ENCODE data around the gene POLE3.
"Not testable (repeated sequence)": the region's sequence is repeated elsewhere in the genome, so short reads cannot be mapped to it uniquely, and the experiment has no call there.

The POLE3 gene

DNA sequence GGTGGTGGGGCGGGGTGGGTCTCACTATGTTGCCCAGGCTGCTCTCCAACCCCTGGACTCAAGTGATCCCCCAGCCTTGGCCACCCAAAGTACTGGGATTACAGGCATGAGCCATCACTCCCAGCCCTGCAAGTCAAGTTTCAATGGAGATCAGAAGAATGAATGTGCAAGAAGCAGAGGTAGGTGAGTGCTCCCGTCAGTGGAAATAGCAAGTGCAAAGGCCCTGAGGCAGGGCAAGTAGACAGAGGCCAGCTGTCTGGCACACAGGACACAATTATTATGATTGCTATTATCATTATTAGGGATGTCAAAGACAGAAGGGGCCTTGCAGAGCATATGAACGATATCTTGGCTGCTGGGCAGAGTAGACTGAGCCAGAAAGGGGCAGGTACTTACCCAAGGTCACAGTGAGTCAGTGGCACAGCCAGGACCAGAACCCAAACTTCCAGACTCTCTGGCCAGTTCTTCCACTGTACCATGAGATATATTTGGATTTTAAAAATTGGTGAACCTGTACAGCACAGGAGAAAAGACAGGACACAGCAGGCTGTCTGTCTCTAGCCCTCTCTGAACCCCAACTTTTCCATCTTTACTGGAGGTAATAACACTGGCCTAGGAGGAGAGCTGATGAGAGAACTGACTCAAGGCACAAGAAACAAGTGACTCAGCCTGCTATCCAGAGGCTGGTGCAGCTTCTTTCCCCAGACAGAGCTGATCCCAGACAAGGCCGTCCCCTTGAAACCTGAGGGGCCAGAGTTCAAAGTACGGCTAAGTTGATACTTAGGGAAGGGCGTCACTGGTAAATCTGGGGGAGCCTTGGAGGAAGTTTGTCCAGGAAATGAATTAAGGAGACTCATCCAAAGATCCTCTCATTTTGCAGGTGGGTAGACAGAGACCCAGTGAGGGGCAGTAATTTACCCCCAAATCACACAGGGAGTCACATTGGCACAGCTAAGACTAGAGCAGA, 35.1 kb downstream of the POLE3 start:
- no peak for DNase-seq

GRCh38 chr9:113373676-113374392, 36.6 kb downstream of the POLE3 start:
- DNase-seq: no peak

DNA sequence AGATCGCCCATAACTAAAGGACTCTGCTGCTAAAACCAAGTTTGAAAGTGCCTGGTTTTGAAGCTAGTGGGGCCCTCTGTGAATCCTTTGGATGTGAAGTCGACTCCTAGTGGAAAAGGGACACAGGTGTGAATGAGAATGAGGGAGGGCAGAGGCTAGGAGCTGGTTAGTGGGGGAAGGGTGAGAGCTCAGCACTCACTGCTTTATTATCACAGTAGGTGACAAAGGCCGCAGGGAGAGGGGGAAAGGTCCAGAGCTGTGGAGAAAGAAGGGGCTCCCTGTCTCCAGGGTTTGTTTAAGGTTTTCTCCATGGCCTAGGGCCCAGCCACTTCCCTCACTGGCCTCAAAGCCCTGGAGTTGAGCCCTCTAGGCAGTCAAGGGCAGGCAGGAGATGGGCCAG, 37.2 kb downstream of the POLE3 start:
- no peak for DNase-seq

GRCh38 chr9:113372059-113372458, 38.4 kb downstream of the POLE3 start:
- DNase-seq: no peak

DNA sequence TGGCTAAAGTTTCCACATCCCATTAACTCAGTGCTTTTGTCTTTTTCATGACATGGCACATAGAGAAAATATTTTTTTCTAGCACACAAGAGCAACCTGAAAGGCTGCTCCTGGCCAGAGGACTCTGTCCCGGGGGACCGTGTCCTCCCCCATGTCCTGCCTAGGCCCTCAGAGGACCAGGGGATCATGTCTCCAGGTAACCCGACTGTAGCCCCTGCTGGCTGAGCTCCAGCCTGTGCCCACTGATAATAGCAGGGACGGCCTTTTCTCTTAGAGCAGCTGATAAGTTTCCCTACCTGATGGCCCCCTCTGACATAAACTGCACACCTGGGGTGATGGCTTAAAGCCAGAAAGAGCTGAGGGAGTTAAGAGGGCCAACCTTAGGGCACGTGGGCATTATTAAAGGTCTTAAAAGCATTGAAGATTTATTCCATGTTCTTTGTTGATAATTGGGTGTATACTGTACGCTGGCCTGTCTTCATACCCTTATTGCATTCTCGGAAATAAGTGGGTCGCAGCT, 39.6 kb downstream of the POLE3 start:
- DNase-seq: no peak

DNA sequence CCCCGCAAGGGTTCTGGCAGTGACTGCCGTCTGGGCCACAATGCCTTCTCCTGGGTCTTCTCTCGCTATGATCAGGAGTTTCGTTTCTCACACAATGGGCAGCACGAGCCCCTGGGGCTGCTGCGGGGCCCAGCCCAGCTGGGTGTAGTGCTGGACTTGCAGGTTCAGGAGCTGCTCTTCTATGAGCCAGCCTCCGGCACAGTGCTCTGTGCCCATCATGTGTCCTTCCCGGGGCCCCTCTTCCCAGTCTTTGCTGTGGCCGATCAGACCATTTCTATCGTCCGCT, 40.7 kb downstream of the POLE3 start:
- no peak for DNase-seq

DNA sequence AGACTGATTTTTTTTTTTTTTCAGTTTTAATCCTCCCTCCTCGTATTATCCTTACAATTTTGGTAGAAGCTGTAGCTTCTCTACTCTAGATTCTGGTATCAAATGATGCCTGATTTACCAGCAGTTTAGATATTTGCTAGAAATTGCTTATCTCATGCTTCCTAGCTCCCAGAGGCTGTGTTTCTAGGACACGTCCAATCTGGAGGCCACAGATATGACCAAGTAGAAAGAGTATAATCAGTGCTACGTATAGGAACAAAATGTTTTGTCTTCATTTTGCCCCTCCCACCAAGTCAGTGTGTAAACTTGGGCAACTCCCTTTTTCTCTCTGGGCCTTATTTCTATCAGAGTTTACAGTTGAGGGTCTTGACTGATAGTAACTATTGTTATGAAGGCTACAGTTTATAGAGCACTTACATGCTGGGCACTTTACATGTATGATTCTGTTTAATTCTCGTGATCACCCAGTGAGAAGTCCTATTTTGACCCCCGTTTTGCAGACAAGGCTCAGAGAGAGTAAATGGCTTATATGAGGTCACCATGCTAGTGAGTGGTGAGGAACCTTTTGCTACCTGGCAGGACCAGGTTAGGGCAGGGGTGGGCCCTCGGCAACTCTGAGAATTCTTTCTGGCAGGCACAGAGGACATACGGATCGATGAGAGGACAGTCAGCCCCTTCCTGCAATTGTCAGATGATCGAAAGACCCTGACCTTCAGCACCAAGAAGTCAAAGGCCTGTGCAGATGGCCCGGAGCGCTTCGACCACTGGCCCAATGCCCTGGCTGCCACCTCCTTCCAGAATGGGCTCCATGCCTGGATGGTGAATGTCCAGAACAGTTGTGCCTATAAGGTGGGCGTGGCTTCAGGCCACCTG, 41.3 kb downstream of the POLE3 start:
- no peak for DNase-seq

- DNase-seq: no peak
Observed at GRCh38 chr9:113368348-113368981, 42.0 kb downstream of the POLE3 start.

- not testable (repeated sequence) for DNase-seq
Observed at GRCh38 chr9:113365652-113366051, 44.8 kb downstream of the POLE3 start.

- DNase-seq: no peak
Observed at GRCh38 chr9:113364951-113365350, 45.5 kb downstream of the POLE3 start.

GRCh38 chr9:113363336-113363735, 47.1 kb downstream of the POLE3 start:
- no peak for DNase-seq

DNA sequence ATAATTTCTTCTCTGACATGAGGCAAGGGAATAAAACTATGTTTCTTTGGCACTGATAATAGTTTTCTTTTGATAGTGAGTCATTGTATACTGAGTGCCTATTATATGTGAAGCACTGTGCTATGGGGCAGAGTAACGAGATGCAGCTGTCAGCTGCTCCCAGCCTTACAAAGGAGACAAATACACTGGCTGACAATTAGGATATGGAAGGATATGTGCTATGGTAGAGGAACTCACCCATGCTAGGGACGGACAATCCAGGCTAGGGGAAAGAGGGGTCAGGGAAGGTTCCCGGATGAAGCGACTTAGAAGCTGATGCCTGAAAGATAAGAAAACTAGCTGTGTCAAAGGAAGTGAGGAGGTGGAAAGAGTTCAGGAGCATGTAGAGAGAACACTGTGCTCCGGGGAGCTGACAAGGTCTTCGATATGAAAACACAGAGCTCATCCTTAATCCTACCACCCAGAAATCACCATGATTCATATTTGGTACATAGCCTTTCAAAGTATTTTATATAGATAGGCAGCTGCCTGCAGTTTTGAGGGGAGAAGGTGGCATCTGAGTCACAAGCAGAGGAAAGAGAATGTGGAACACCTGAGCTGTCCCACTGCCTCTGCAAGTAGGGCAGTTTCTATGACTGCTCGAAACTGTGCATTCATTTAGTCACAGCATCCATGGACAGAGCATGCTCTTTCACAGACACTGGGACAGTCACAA, 49.0 kb downstream of the POLE3 start:
- no peak for DNase-seq

DNA sequence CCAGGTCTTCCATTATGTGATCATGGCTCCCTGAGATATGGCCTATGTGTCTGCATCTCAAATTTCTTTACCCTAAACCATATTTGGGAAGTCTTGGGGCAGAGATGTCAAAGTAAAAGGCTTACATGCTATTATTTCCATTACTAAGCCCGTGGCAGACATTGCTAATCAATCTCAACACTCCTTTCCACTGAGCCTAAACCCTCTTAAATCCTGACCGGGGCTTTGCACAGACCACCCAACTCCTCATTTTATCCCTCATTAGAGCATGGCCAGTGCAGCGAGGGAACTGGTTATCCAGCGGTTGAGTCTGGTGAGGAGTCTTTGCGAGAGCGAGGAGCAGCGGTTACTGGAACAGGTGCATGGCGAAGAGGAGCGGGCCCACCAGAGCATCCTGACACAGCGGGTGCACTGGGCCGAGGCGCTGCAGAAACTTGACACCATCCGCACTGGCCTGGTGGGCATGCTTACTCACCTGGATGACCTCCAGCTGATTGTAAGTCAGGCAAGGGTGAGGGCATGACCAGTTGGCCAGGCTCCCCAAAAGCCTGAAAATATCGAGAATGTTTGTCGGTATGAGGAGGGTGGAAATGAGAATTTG, 50.1 kb downstream of the POLE3 start:
- no peak for DNase-seq

- no peak for DNase-seq
Observed at GRCh38 chr9:113359385-113359784, 51.1 kb downstream of the POLE3 start.
